Medulla oblongata (tissue), 1 donor: Measurements from ENCODE around the gene CRPPA.
"Not testable (repeated sequence)": the region's sequence is repeated elsewhere in the genome, so short reads cannot be mapped to it uniquely, and the experiment has no call there.

Experiments
- DNase-seq: peaks from one replicate; pipeline ENCODE4 v3.0.0-alpha.2; 2015; ENCODE audit errors: extremely low spot score

Gene CRPPA

GRCh38 chr7:16397501-16398145 lies 23.7 kb downstream of the CRPPA start:
- no peak for DNase-seq

- DNase-seq, result no peak
These were observed 24.4 kb downstream of the CRPPA start for GRCh38 chr7:16396766-16397500.

- DNase-seq, result no peak
These were observed 26.2 kb downstream of the CRPPA start for GRCh38 chr7:16395121-16395520.

GRCh38 chr7:16393862-16394422 lies 27.4 kb downstream of the CRPPA start:
- DNase-seq, result no peak

GRCh38 chr7:16392990-16393523 lies 28.3 kb downstream of the CRPPA start:
- no peak for DNase-seq

GRCh38 chr7:16383786-16384185 lies 37.6 kb downstream of the CRPPA start:
- DNase-seq, result not testable (repeated sequence)

- not testable (repeated sequence) for DNase-seq
These were observed 38.2 kb downstream of the CRPPA start for GRCh38 chr7:16383103-16383502.
